Measurements from ENCODE around the gene NEFH.
A peak's percentile ranks its signal among the peaks of the same experiment; 100 is the strongest.
"Not testable (repeated sequence)": the region's sequence is repeated elsewhere in the genome, so short reads cannot be mapped to it uniquely, and the experiment has no call there.

NEFH gene

GRCh38 chr22:29461263-29461662 is 18.8 kb upstream of the NEFH start:
- no peak for DNase-seq (ENCODE audit: low spot score)

- no peak for DNase-seq (ENCODE audit: low spot score)
Measured at GRCh38 chr22:29463629-29464028, 16.4 kb upstream of the NEFH start.

GRCh38 chr22:29464581-29464980 is 15.4 kb upstream of the NEFH start:
- DNase-seq (ENCODE audit: low spot score) = no peak

GRCh38 chr22:29469755-29470154 is 10.3 kb upstream of the NEFH start:
- DNase-seq (ENCODE audit: low spot score) = no peak

- no peak for DNase-seq (ENCODE audit: low spot score)
Measured at GRCh38 chr22:29470159-29470855, 9.7 kb upstream of the NEFH start.

GRCh38 chr22:29473001-29473400 is 7.0 kb upstream of the NEFH start:
- DNase-seq (ENCODE audit: low spot score) = no peak

- DNase-seq (ENCODE audit: low spot score) = no peak
Measured at GRCh38 chr22:29475550-29475949, 4.5 kb upstream of the NEFH start.

GRCh38 chr22:29476116-29476515 is 3.9 kb upstream of the NEFH start:
- no peak for DNase-seq (ENCODE audit: low spot score)

- peak; percentile 50 for DNase-seq (ENCODE audit: low spot score)
Measured at GRCh38 chr22:29477723-29478318, 2.2 kb upstream of the NEFH start.

- DNase-seq (ENCODE audit: low spot score) = no peak
Measured at GRCh38 chr22:29478326-29479276, 1.4 kb upstream of the NEFH start.

GRCh38 chr22:29480262-29480511 is 169 bp downstream of the NEFH start:
- no peak for DNase-seq (ENCODE audit: low spot score)

- peak; percentile 60 for DNase-seq (ENCODE audit: low spot score)
Measured at GRCh38 chr22:29480512-29481264, 670 bp downstream of the NEFH start.

- no peak for DNase-seq (ENCODE audit: low spot score)
Measured at GRCh38 chr22:29481265-29482000, 1.4 kb downstream of the NEFH start.

- no peak for DNase-seq (ENCODE audit: low spot score)
Measured at GRCh38 chr22:29482253-29482652, 2.2 kb downstream of the NEFH start.

GRCh38 chr22:29482726-29483125 is 2.7 kb downstream of the NEFH start:
- DNase-seq (ENCODE audit: low spot score) = no peak

- DNase-seq (ENCODE audit: low spot score) = no peak
Measured at GRCh38 chr22:29483254-29483653, 3.2 kb downstream of the NEFH start.

- DNase-seq (ENCODE audit: low spot score) = no peak
Measured at GRCh38 chr22:29484642-29485041, 4.6 kb downstream of the NEFH start.

- DNase-seq (ENCODE audit: low spot score) = no peak
Measured at GRCh38 chr22:29485448-29485847, 5.4 kb downstream of the NEFH start.

- no peak for DNase-seq (ENCODE audit: low spot score)
Measured at GRCh38 chr22:29487426-29487986, 7.5 kb downstream of the NEFH start.

GRCh38 chr22:29489127-29489780 is 9.2 kb downstream of the NEFH start:
- DNase-seq (ENCODE audit: low spot score) = not testable (repeated sequence)

GRCh38 chr22:29491012-29491411 is 11.0 kb downstream of the NEFH start:
- no peak for DNase-seq (ENCODE audit: low spot score)

Measured in putamen (tissue), 1 donor.